Ovary (tissue), 9 donors: ENCODE results near the gene TENT4B. TPM values are rescaled to one million over a fixed set of nuclear protein-coding genes. Genes with fewer than 3 reads are reported as not detected.

Experiments used
- DNase-seq, 5 donors: peaks; one replicate each; pipeline ENCODE4 v3.0.0-alpha.2; 2019 to 2020
- H3K27ac ChIP-seq, 2 donors: fragments of 200-600 bp; one replicate each; pipeline versions ENCODE4 v1.5.1 to v1.8.0; 2019 to 2022
- H3K27me3 ChIP-seq: fragments of 200-600 bp; one replicate; pipeline ENCODE4 v1.8.0; 2022
- H3K36me3 ChIP-seq: fragments of 200-600 bp; sonication (generic); one replicate; pipeline ENCODE4 v1.5.1; 2019
- H3K4me1 ChIP-seq: one replicate; pipeline ENCODE4 v1.8.1; 2013; ENCODE audit warnings: mild to moderate bottlenecking, moderate library complexity; ENCODE audit not compliant: insufficient read depth
- H3K4me3 ChIP-seq: fragments of 200-600 bp; sonication (generic); one replicate; pipeline ENCODE4 v1.5.1; 2017
- H3K9me3 ChIP-seq, 2 donors: fragments of 200-600 bp in 1 of 2; sonication (generic) in 1 of 2; one replicate each; pipeline versions ENCODE4 v1.5.1 to v1.8.1; 2013 to 2019; ENCODE audit warnings: mild to moderate bottlenecking in 1 of 2, moderate library complexity in 1 of 2
- CTCF ChIP-seq, 3 donors: fragments of 450-650 bp in 2 of 3; fragments of 200-600 bp in 1 of 3; IDR thresholded peaks; one replicate each; pipeline versions ENCODE4 v1.5.1 to v1.8.0; 2016 to 2022; ENCODE audit warnings: antibody characterized with exemption in 3 of 3, mild to moderate bottlenecking in 1 of 3
- EP300 ChIP-seq: sonication (generic); formaldehyde crosslinking; IDR thresholded peaks from one replicate; pipeline ENCODE4 v1.6.1; 2017; ENCODE audit warnings: antibody characterized with exemption
- POLR2A ChIP-seq: fragments of 450-650 bp; IDR thresholded peaks from one replicate; pipeline ENCODE4 v1.6.1; 2017; ENCODE audit warnings: antibody characterized with exemption, mild to moderate bottlenecking, moderate library complexity
- WGBS, 3 donors: extraction: QIAGEN DNeasy Blood & Tissue Kit in 1 of 3; methylation state at CpG; one replicate each; pipeline versions ENCODE4 v1.1.5 to v1.1.7; 2013 to 2017; 5-methylcytosine and 5-hydroxymethylcytosine counted together
- intact Hi-C, 4 donors: fragments of 100-400 bp; cut with DNase I; formaldehyde crosslinking; loops; one replicate each; pipeline versions ENCODE4 v1.11.0 to v1.15.1; 2022 to 2023
- polyA plus RNA-seq, 2 donors: library from polyadenylated mRNA; stranded (reverse); fragments of 200-250 nt in 1 of 2; fragments of 350-450 nt in 1 of 2; fragmentation: Illumina TruSeq in 1 of 2; extraction: RNeasy Lipid Tissue Mini Kit (QIAGEN cat#74804) in 1 of 2; gene quantifications; one replicate each; pipeline ENCODE4 v1.2.3, GENCODE V29; 2013 to 2014
- total RNA-seq, 7 donors: library from RNA; depleted of rRNA in 2 of 7; stranded (reverse); fragments of >200 nt in 2 of 7; fragmentation: NEBNext Ultra II Directional in 3 of 7; extraction: Animal tissue kit (Norgen Biotek cat#: 25700) in 3 of 7; gene quantifications; one replicate each; pipeline versions ENCODE4 v1.1.0 to v1.2.4, GENCODE V29; 2016 to 2023
- donor health status: DM: no; HTN: no; CAD: no; lungs with moderate emphysema.
- donor health status: DM: no; HTN: no; CAD: no.
- donor health status: Bipolar disorder and iron deficiency.
- donor health status: DM: yes; HTN: yes; CAD: no.
- donor health status: DM: no; HTN: no; CAD: no.
- donor health status: DM: yes; HTN: yes; CAD: no.

TENT4B gene
- total and polyA plus RNA-seq, 9 donors = 5.3 to 17.7 (median 12.3) TPM

- Histone ChIP-seq H3K9me3 (no peaks in the 10 kb centered on the region), H3K36me3 (no peaks in the 10 kb centered on the region), H3K27me3 (no peaks in the 10 kb centered on the region), H3K27ac (no peak overlapping the region), H3K4me3 (no peak overlapping the region), H3K4me1 (peaks cover 12% of the 10 kb centered on the region)
- intact Hi-C loops = no loop called here
- no peak for DNase-seq
- WGBS, 3 donors = 26 to 41% (median 34%) methylated on average over 4 of the region's 4 CpGs
- TF ChIP-seq POLR2A (no peak), CTCF (IDR thresholded peaks at IDR 0.05) (no peak), EP300 (no peak)
Measured at GRCh38 chr16:50183316-50183715, 30.2 kb downstream of the TENT4B start.

GRCh38 chr16:50185005-50185505 lies 31.9 kb downstream of the TENT4B start:
- DNase-seq = no peak
- intact Hi-C loops = no loop called here
- Histone ChIP-seq H3K4me1 (peaks cover 15% of the 10 kb centered on the region), H3K27me3 (no peaks in the 10 kb centered on the region), H3K36me3 (no peaks in the 10 kb centered on the region), H3K27ac (no peak overlapping the region), H3K9me3 (no peaks in the 10 kb centered on the region), H3K4me3 (no peak overlapping the region)
- WGBS, 3 donors = 51 to 68% (median 63%) methylated on average over 3 of the region's 3 CpGs
- TF ChIP-seq CTCF (IDR thresholded peaks at IDR 0.05) (no peak), EP300 (no peak), POLR2A (no peak)

- H3K27ac ChIP-seq = no peak overlapping the region
- H3K36me3 ChIP-seq = no peaks in the 10 kb centered on the region
- WGBS, 3 donors = 49 to 66% (median 61%) methylated on average over 3 of the region's 3 CpGs
- TF ChIP-seq POLR2A (no peak), EP300 (no peak), CTCF (IDR thresholded peaks at IDR 0.05) (no peak)
- no peak for DNase-seq
- peaks cover 9% of the 10 kb centered on the region for H3K4me1 ChIP-seq
- H3K9me3 ChIP-seq = no peaks in the 10 kb centered on the region
- H3K27me3 ChIP-seq = no peaks in the 10 kb centered on the region
- intact Hi-C loops = no loop called here
- no peak overlapping the region for H3K4me3 ChIP-seq
Measured at GRCh38 chr16:50188619-50189136, 35.6 kb downstream of the TENT4B start.

GRCh38 chr16:50190292-50190691 lies 37.2 kb downstream of the TENT4B start:
- H3K27ac ChIP-seq = no peak overlapping the region
- TF ChIP-seq EP300 (no peak), POLR2A (no peak), CTCF (IDR thresholded peaks at IDR 0.05) (no peak)
- WGBS, 3 donors = 85 to 89% (median 85%) methylated on average over 2 of the region's 2 CpGs
- intact Hi-C loops = no loop called here
- H3K36me3 ChIP-seq = no peaks in the 10 kb centered on the region
- no peak overlapping the region for H3K4me3 ChIP-seq
- H3K27me3 ChIP-seq = no peaks in the 10 kb centered on the region
- H3K9me3 ChIP-seq = no peaks in the 10 kb centered on the region
- DNase-seq = no peak
- peaks cover 7% of the 10 kb centered on the region for H3K4me1 ChIP-seq
